Subcutaneous adipose tissue (tissue), 4 donors: ENCODE measurements around the gene MRPL22. TPM values are rescaled to one million over a fixed set of nuclear protein-coding genes. Genes with fewer than 3 reads are reported as not detected.

Source experiments
- total RNA-seq, 4 donors: library from RNA; depleted of rRNA; stranded (reverse); fragments of >200 nt; gene quantifications; one replicate each; pipeline ENCODE4 v1.1.0, GENCODE V29; 2016
- TF ChIP-seq, protein P1 (sequence below): fragments of 450-650 bp; IDR thresholded peaks from one replicate; pipeline ENCODE4 v1.5.1; 2016; ENCODE audit warnings: low read depth, mild to moderate bottlenecking, control low read depth, antibody characterized with exemption, moderate library complexity

Gene MRPL22
- total RNA-seq, 4 donors from 2014 or later: 13.4 to 34.6 (median 19.2) TPM

DNA sequence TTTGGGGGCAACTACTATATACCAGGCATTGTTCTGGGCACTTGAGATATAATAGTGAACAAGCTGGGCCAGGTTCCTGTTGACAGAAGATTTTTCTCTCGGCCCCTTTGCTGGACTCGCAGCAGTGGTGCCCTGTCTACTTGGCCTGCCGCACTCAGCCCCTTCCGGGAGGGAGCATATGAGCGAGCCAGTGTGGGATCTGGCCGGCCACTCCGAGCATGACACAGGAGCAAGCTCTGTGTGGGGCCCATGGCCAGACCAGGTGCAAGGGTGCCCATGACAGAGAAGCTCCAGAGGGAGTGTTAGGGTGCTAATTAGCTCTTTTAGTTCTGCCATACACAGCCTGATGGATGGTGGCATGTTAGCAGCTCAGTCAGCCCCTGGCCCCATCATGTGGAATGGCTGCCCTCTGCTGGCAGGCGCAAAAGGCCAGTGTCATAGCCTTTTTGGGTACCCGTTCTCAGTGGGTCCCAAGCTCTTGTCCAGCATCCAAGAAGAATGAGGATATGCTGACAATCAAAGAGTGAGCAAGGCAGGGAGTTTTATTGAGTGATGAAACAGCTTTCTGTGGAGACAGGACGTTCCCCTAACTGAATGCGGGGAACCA, 63.4 kb downstream of the MRPL22 start:
- TF ChIP-seq, protein P1, sequence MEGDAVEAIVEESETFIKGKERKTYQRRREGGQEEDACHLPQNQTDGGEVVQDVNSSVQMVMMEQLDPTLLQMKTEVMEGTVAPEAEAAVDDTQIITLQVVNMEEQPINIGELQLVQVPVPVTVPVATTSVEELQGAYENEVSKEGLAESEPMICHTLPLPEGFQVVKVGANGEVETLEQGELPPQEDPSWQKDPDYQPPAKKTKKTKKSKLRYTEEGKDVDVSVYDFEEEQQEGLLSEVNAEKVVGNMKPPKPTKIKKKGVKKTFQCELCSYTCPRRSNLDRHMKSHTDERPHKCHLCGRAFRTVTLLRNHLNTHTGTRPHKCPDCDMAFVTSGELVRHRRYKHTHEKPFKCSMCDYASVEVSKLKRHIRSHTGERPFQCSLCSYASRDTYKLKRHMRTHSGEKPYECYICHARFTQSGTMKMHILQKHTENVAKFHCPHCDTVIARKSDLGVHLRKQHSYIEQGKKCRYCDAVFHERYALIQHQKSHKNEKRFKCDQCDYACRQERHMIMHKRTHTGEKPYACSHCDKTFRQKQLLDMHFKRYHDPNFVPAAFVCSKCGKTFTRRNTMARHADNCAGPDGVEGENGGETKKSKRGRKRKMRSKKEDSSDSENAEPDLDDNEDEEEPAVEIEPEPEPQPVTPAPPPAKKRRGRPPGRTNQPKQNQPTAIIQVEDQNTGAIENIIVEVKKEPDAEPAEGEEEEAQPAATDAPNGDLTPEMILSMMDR: no peak

DNA sequence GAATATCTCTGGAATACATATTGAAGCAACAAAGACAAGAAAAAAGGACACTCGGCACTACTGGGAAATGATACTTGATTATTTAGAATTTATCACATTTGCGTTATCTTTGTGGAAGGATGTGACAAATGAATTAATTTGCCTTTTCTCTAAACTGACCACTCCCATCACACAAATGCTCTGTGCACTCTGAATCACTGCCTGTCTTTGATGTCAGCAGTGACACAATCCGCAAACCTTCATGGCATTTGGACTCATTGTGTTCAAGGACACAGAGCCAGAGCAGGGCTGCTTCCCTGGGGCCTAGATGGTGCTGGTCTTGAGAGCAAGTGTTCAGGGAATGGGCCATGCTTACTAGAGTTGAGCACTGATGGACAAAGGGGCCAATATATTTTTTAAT, 67.8 kb downstream of the MRPL22 start:
- TF ChIP-seq, protein P1: no peak

DNA sequence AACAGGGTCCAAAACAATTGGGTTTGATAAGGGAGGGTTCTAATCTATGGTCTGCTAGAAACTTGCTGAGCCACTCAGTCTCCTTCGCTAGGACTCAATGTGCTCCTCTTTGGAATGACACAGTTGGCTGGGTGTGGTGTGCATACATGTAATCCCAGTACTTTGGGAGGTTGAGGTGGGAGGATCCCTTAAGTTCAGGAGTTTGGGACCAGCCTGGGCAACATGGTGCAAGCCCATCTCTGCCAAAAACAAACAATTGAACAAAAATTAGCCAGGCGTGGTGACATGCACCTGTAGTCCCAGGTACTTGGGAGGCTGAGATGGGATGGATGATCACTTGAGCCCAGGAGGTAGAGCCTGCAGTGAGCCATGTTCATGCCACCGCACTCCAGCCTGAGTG, 70.0 kb downstream of the MRPL22 start:
- TF ChIP-seq, protein P1: no peak

DNA sequence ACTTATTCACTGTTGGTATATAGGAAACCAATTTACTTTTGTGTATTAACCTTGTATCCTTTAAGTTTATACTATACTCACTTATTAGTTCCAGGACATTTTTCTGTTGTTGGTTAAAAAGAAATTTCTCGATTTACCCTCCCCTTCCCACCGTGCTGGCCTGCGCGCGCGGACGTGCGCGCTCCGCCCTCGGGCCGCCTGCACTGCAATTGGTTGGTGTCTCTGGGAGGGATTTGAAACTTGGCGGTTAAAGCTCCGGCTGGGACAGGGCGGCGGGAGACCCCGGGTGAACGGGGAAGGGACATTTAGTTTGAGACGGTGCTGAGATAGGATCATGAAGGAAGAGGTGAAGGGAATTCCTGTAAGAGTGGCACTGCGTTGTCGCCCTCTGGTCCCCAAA, 72.7 kb downstream of the MRPL22 start, which contains the start of gene KIF4B:
Gene KIF4B (plus strand): TSS at position 230 of the 400 bp plus-strand sequence. CDS start 105 bp downstream, at position 335.
- TF ChIP-seq, protein P1: no peak

DNA sequence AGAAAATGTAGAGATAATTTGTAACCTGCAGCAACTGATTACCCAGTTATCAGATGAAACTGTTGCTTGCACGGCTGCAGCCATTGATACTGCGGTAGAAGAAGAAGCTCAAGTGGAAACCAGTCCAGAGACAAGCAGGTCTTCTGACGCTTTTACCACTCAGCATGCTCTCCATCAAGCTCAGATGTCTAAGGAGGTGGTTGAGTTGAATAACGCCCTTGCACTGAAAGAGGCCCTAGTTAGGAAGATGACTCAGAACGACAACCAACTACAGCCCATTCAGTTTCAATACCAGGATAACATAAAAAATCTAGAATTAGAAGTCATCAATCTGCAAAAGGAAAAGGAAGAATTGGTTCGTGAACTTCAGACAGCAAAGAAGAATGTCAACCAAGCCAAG, 74.4 kb downstream of the MRPL22 start:
- TF ChIP-seq, protein P1: no peak

DNA sequence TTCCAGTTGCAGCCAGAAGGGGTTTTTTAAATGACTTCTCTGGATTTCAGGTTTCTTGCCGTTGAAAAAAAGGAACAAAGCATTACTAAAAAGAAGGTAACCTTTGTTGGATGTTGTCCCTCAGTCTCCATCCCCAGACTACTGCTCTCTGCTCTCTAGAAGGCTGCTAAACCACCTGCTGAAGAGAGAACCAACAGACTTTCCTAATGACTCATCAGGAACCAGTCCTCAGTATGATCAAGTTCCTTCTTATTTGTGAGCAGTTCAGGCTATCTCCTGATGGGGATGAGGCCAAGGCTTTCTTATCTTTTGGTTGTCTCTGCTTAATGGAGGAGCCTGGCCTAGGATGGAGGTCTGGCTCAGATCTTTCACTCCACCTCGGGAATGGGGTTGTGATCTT, 76.7 kb downstream of the MRPL22 start:
- TF ChIP-seq, protein P1: no peak

Other genes starting within 250 kb of the MRPL22 start
- 100 to 1,000 TPM in 2 of 4 donors, 10 to 100 TPM in 2; 77.7 to 172 (median 94.7) TPM for gene LARP1, start 185.7 kb upstream of the MRPL22 start, total RNA-seq
- 100 to 1,000 TPM in 1 of 4 donors, 10 to 100 TPM in 3; 38.8 to 134 (median 88.4) TPM for gene FAXDC2, start 90.5 kb upstream of the MRPL22 start, total RNA-seq
- gene CNOT8, start 82.4 kb upstream of the MRPL22 start, total RNA-seq: 100 to 1,000 TPM; 101 to 139 (median 125) TPM
- 10 to 100 TPM; 19.4 to 27.7 (median 22.9) TPM for gene GEMIN5, start 2.9 kb upstream of the MRPL22 start, total RNA-seq
- gene KIF4B, start 72.7 kb downstream of the MRPL22 start, total RNA-seq: under 1 TPM in 2 of 4 donors, not detected in 2; under 0.01 to 0.17 TPM